ENCODE results near the gene TULP1. TPM values are rescaled to one million over a fixed set of nuclear protein-coding genes. Genes with fewer than 3 reads are reported as not detected.
A peak's percentile ranks its signal among the peaks of the same experiment; 100 is the strongest.

TULP1 gene
- total RNA-seq, 1 donor from 2014 or later: not detected

- DNase-seq (ENCODE audit: low spot score): no peak
- intact Hi-C loops (cut with DNase I): no loop called here
Measured at GRCh38 chr6:35473075-35473849, 39.4 kb downstream of the TULP1 start.

- DNase-seq (ENCODE audit: low spot score): no peak
- intact Hi-C loops (cut with DNase I): no loop called here
Measured at GRCh38 chr6:35471836-35472345, 40.8 kb downstream of the TULP1 start.

- intact Hi-C loops (cut with DNase I): no loop called here
- DNase-seq (ENCODE audit: low spot score): no peak
Measured at GRCh38 chr6:35470663-35471120, 42.0 kb downstream of the TULP1 start.

GRCh38 chr6:35469751-35470662, 42.7 kb downstream of the TULP1 start:
- DNase-seq (ENCODE audit: low spot score): no peak
- intact Hi-C loops (cut with DNase I): loop anchor here (5.0 kb wide), 1 partner anchor 128 kb away; the partner anchor contains the start of gene PPARD

- DNase-seq (ENCODE audit: low spot score): no peak
- intact Hi-C loops (cut with DNase I): loop anchor here (5.0 kb wide), 1 partner anchor 127 kb away; the partner anchor contains the start of gene PPARD
Measured at GRCh38 chr6:35468980-35469750, 43.5 kb downstream of the TULP1 start.

GRCh38 chr6:35468181-35468979, 44.3 kb downstream of the TULP1 start, which contains the start of gene RPL10A:
RPL10A (plus strand) TSS chr6:35468401; CDS start chr6:35468435, 34 bp downstream.
- peak; percentile 97 for DNase-seq (ENCODE audit: low spot score)
- intact Hi-C loops (cut with DNase I): loop anchor here (5.0 kb wide), 1 partner anchor 126 kb away; the partner anchor contains the start of gene PPARD

GRCh38 chr6:35465646-35466045, 47.0 kb downstream of the TULP1 start:
- no peak for DNase-seq (ENCODE audit: low spot score)
- intact Hi-C loops (cut with DNase I): loop anchor here (5.0 kb wide), 1 partner anchor 123 kb away; the partner anchor contains the start of gene PPARD

GRCh38 chr6:35463292-35463691, 49.4 kb downstream of the TULP1 start:
- no peak for DNase-seq (ENCODE audit: low spot score)
- intact Hi-C loops (cut with DNase I): no loop called here

GRCh38 chr6:35461270-35461669, 51.4 kb downstream of the TULP1 start:
- no peak for DNase-seq (ENCODE audit: low spot score)
- intact Hi-C loops (cut with DNase I): no loop called here

GRCh38 chr6:35457907-35458306, 54.8 kb downstream of the TULP1 start:
- DNase-seq (ENCODE audit: low spot score): no peak
- intact Hi-C loops (cut with DNase I): no loop called here

GRCh38 chr6:35454391-35455110, 58.1 kb downstream of the TULP1 start:
- intact Hi-C loops (cut with DNase I): no loop called here
- DNase-seq (ENCODE audit: low spot score): no peak

- no peak for DNase-seq (ENCODE audit: low spot score)
- intact Hi-C loops (cut with DNase I): no loop called here
Measured at GRCh38 chr6:35453236-35453635, 59.5 kb downstream of the TULP1 start.

- peak; percentile 99 for DNase-seq (ENCODE audit: low spot score)
- intact Hi-C loops (cut with DNase I): no loop called here
Measured at GRCh38 chr6:35452183-35453090, 60.3 kb downstream of the TULP1 start, which contains the start of gene FANCE. FANCE (plus strand) TSS chr6:35452338; CDS start chr6:35452546, 208 bp downstream.

GRCh38 chr6:35451354-35452182, 61.1 kb downstream of the TULP1 start:
- no peak for DNase-seq (ENCODE audit: low spot score)
- intact Hi-C loops (cut with DNase I): no loop called here

- intact Hi-C loops (cut with DNase I): loop anchor here (1.0 kb wide), 2 partner anchors 107 to 152 kb away; partner anchors contain the start of genes DEF6 and PPARD
- DNase-seq (ENCODE audit: low spot score): no peak
Measured at GRCh38 chr6:35449287-35449881, 63.3 kb downstream of the TULP1 start.

Measured in cardiac septum (tissue), 1 donor.